GM23248 (cell line): Measurements from ENCODE around the gene PTH2.

Experiments used
- EZH2 ChIP-seq: fragments of 200-600 bp; sonication (generic); IDR thresholded peaks from 2 replicates; pipeline ENCODE4 v1.6.1; 2018; ENCODE audit warnings: antibody characterized with exemption, mild to moderate bottlenecking; ENCODE audit not compliant: insufficient read depth, poor library complexity, severe bottlenecking
- EZH2phosphoT487 ChIP-seq: fragments of 200-600 bp; sonication (generic); IDR thresholded peaks from 2 replicates; pipeline ENCODE4 v1.6.1; 2018; ENCODE audit warnings: antibody characterized with exemption, moderate library complexity, mild to moderate bottlenecking, low read depth; ENCODE audit not compliant: insufficient read depth

GRCh38 chr19:49389406-49389805, 33.8 kb downstream of the PTH2 start:
- no peak for TF ChIP-seq EZH2phosphoT487
- no peak for TF ChIP-seq EZH2
